ENCODE measurements around the gene RFFL.

RFFL gene

GRCh38 chr17:34958438-34958837 is 105.1 kb downstream of the RFFL start:
- DNase-seq, result no peak
